ENCODE results near the gene KCNQ1.

DNA sequence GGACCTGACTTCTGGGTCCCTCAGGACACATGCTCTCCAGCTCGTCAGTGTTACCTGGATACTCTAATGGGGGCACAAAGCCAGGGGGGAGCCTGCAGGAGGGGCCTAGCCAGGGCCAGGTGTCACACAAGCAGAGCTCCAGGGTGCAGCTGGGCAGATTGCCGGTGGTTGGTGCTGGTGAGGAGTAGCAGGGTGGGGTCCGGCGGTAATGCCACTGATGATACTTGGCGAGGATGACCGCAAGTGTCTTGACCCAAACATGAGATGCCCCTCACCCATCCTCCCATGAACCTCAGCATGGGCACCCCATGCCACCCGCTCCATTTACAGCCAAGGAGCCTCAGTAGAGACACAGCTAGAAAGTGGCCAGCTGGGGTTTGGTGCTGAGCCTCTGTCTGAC, 270.1 kb downstream of the KCNQ1 start:
- TF ChIP-seq, protein P1, sequence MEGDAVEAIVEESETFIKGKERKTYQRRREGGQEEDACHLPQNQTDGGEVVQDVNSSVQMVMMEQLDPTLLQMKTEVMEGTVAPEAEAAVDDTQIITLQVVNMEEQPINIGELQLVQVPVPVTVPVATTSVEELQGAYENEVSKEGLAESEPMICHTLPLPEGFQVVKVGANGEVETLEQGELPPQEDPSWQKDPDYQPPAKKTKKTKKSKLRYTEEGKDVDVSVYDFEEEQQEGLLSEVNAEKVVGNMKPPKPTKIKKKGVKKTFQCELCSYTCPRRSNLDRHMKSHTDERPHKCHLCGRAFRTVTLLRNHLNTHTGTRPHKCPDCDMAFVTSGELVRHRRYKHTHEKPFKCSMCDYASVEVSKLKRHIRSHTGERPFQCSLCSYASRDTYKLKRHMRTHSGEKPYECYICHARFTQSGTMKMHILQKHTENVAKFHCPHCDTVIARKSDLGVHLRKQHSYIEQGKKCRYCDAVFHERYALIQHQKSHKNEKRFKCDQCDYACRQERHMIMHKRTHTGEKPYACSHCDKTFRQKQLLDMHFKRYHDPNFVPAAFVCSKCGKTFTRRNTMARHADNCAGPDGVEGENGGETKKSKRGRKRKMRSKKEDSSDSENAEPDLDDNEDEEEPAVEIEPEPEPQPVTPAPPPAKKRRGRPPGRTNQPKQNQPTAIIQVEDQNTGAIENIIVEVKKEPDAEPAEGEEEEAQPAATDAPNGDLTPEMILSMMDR (conservative IDR thresholded peaks at IDR 0.05), result no peak
- no peak for TF ChIP-seq EZH2 (IDR thresholded peaks at IDR 0.05; ENCODE audit: low read depth)
